PFSK-1 (cell line): Measurements from ENCODE around the gene TMEM60.

Experiments
- FOXP2 ChIP-seq: optimal IDR thresholded peaks from 2 replicates; pipeline ENCODE3; 2011; ENCODE audit warnings: borderline replicate concordance, control low read depth, inconsistent platforms; ENCODE audit not compliant: insufficient read depth; ENCODE audit errors: extremely low read length, extremely low read depth
- POLR2AphosphoS5 ChIP-seq: IDR thresholded peaks from 2 replicates; pipeline ENCODE4 v1.6.1; 2012; ENCODE audit warnings: low read depth, mild to moderate bottlenecking, control low read depth, low read length, moderate library complexity
- REST ChIP-seq, 2 experiments: IDR thresholded peaks; 2 replicates each; pipeline versions ENCODE4 v1.6.1 to v1.8.0; 2011 to 2012; ENCODE audit warnings: low read depth in 2 of 2, low read length in 2 of 2, control low read depth in 1 of 2, inconsistent platforms in 1 of 2, mild to moderate bottlenecking in 1 of 2, moderate library complexity in 1 of 2; ENCODE audit not compliant: insufficient read depth in 1 of 2
- SIN3A ChIP-seq: IDR thresholded peaks from 2 replicates; pipeline ENCODE4 v1.6.1; 2012; ENCODE audit warnings: mild to moderate bottlenecking, low read length, moderate library complexity, borderline replicate concordance; ENCODE audit not compliant: insufficient read depth

- TF ChIP-seq POLR2AphosphoS5, result no peak
- TF ChIP-seq FOXP2, result no peak
- no peak for TF ChIP-seq SIN3A
- no peak for TF ChIP-seq REST (IDR thresholded peaks at IDR 0.05; ENCODE audit: insufficient read depth in 1 of 2, low read depth in 2 of 2, low read length in 2 of 2)
Observed at GRCh38 chr7:77812290-77812685, 14.1 kb upstream of the TMEM60 start.
